ENCODE measurements around the gene RIMS4.

RIMS4 gene

GRCh38 chr20:44702776-44703175 lies 107.6 kb downstream of the RIMS4 start:
- Histone ChIP-seq H3K9ac (ENCODE audit: low read depth, low read length, poor library complexity, severe bottlenecking) (no peak overlapping the region), H2AFZ (ENCODE audit: low read length) (no peak overlapping the region)
- TF ChIP-seq CTCF (conservative IDR thresholded peaks at IDR 0.05; ENCODE audit: low read length) (no peak), EZH2phosphoT487 (IDR thresholded peaks at IDR 0.05; ENCODE audit: borderline replicate concordance) (no peak)

GRCh38 chr20:44701858-44702256 lies 108.5 kb downstream of the RIMS4 start:
- H3K4me2 ChIP-seq (ENCODE audit: low read depth, low read length, poor library complexity, severe bottlenecking) = peak overlapping the region; percentile 29
- no peaks in the 10 kb centered on the region for H4K20me1 ChIP-seq (ENCODE audit: insufficient read depth, low read length, poor library complexity, severe bottlenecking)
- no peaks in the 10 kb centered on the region for H3K9me3 ChIP-seq (ENCODE audit: insufficient read depth, low read depth, low read length)
- no peaks in the 10 kb centered on the region for H3K9me2 ChIP-seq (replicated peaks; ENCODE audit: low read depth, low read length)
- H3F3A ChIP-seq (ENCODE audit: low read depth) = no peaks in the 10 kb centered on the region
- no peak overlapping the region for H3K9ac ChIP-seq (ENCODE audit: low read depth, low read length, poor library complexity, severe bottlenecking)
- H3K79me2 ChIP-seq (ENCODE audit: insufficient read depth, low read length) = no peaks in the 10 kb centered on the region
- no peaks in the 10 kb centered on the region for H3K36me3 ChIP-seq (ENCODE audit: insufficient read depth, low read length)
- H3K27me3 ChIP-seq (ENCODE audit: insufficient read depth, low read length, poor library complexity, severe bottlenecking) = no peaks in the 10 kb centered on the region
- H2AFZ ChIP-seq (ENCODE audit: low read length) = no peak overlapping the region
- no peak for TF ChIP-seq CTCF (conservative IDR thresholded peaks at IDR 0.05; ENCODE audit: low read length)
- TF ChIP-seq EZH2phosphoT487 (IDR thresholded peaks at IDR 0.05; ENCODE audit: borderline replicate concordance) = no peak
- H3K4me1 ChIP-seq (ENCODE audit: insufficient read depth, low read length, poor library complexity, severe bottlenecking) = peaks cover 26% of the 10 kb centered on the region
- H3K4me3 ChIP-seq (ENCODE audit: low read length, poor library complexity, severe bottlenecking) = no peak overlapping the region

More at GRCh38 chr20:44702776-44703175, 107.6 kb downstream of the RIMS4 start:
- H3K79me2 ChIP-seq (ENCODE audit: insufficient read depth, low read length) = no peaks in the 10 kb centered on the region
- no peaks in the 10 kb centered on the region for H3F3A ChIP-seq (ENCODE audit: low read depth)
- H3K4me1 ChIP-seq (ENCODE audit: insufficient read depth, low read length, poor library complexity, severe bottlenecking) = peaks cover 26% of the 10 kb centered on the region
- no peaks in the 10 kb centered on the region for H4K20me1 ChIP-seq (ENCODE audit: insufficient read depth, low read length, poor library complexity, severe bottlenecking)
- no peak overlapping the region for H3K4me3 ChIP-seq (ENCODE audit: low read length, poor library complexity, severe bottlenecking)
- no peaks in the 10 kb centered on the region for H3K9me2 ChIP-seq (replicated peaks; ENCODE audit: low read depth, low read length)
- no peaks in the 10 kb centered on the region for H3K9me3 ChIP-seq (ENCODE audit: insufficient read depth, low read depth, low read length)
- H3K36me3 ChIP-seq (ENCODE audit: insufficient read depth, low read length) = no peaks in the 10 kb centered on the region
- peak overlapping the region; percentile 58 for H3K4me2 ChIP-seq (ENCODE audit: low read depth, low read length, poor library complexity, severe bottlenecking)
- no peaks in the 10 kb centered on the region for H3K27me3 ChIP-seq (ENCODE audit: insufficient read depth, low read length, poor library complexity, severe bottlenecking)
